HCT116 (cell line): ENCODE measurements around the gene MYRFL. TPM values are rescaled to one million over a fixed set of nuclear protein-coding genes. Genes with fewer than 3 reads are reported as not detected.

Source experiments
- ATAC-seq: fragments of 200-7000 bp; cut with Tn5 transposase; 2 replicates; pipeline ENCODE4 v1.9.1; 2020; ENCODE audit warnings: mild to moderate bottlenecking, moderate library complexity
- BruUV-seq: library from RNA; stranded (reverse); fragments of 400-500 nt; replicated peaks from 2 replicates; lab custom pipeline; 2021; lab: Mats Ljungman, UMichigan
- CTCF ChIA-PET: fragments of 300-600 bp; sonication (Branson Sonifier 250); formaldehyde crosslinking; loops from one replicate; lab custom pipeline; 2021; ENCODE audit warnings: antibody characterized with exemption; lab: Charles Lee
- POLR2A ChIA-PET: fragments of 300-600, 350-600 bp; sonication (Branson Sonifier 250); formaldehyde crosslinking; loops from one replicate; lab custom pipeline; 2021; ENCODE audit warnings: antibody characterized with exemption; lab: Charles Lee
- RAD21 ChIA-PET, 2 experiments: fragments of 300-600 bp; sonication (Branson Sonifier 250); formaldehyde crosslinking; loops; one replicate each; lab custom pipeline; 2023; ENCODE audit warnings: low total read pairs in 2 of 2; ENCODE audit not compliant: uncharacterized antibody in 2 of 2, unreplicated experiment in 2 of 2, low non-redundant PET in 1 of 2; lab: Charles Lee
- DNase-seq: peaks from one replicate; pipeline ENCODE4 v3.0.0-alpha.2; 2010; ENCODE audit warnings: low read depth, low spot score
- H2AFZ ChIP-seq: fragments of 200-600 bp; shearing (Covaris generic), sonication (generic); 2 replicates; pipeline ENCODE4 v1.6.1; 2017; ENCODE audit warnings: low read depth, mixed run types, mixed read lengths, antibody characterized with exemption, low read length; ENCODE audit not compliant: poor library complexity, severe bottlenecking
- H3K27ac ChIP-seq: 2 replicates; pipeline ENCODE4 v1.5.1; 2012; ENCODE audit warnings: low read depth, low read length
- H3K27me3 ChIP-seq: fragments of 200-600 bp; sonication (generic); 2 replicates; pipeline ENCODE4 v1.6.1; 2016; ENCODE audit warnings: mixed run types, low read length, mixed read lengths; ENCODE audit not compliant: insufficient read depth
- H3K36me3 ChIP-seq, 2 experiments: fragments of 200-500 bp in 1 of 2; fragments of 200-600 bp in 1 of 2; sonication (Bioruptor generic) in 1 of 2; sonication (generic) in 1 of 2; 2 replicates each; pipeline versions ENCODE4 v1.5.1 to v1.6.1; 2014 to 2016; ENCODE audit warnings: low read length in 2 of 2, inconsistent platforms in 1 of 2, mixed read lengths in 1 of 2, mixed run types in 1 of 2; ENCODE audit not compliant: insufficient read depth in 2 of 2, control insufficient read depth in 1 of 2
- H3K4me1 ChIP-seq, 2 experiments: fragments of 200-600 bp in 1 of 2; sonication (generic) in 1 of 2; 2 replicates each; pipeline versions ENCODE4 v1.5.1 to v1.6.1; 2012 to 2017; ENCODE audit warnings: low read length in 2 of 2, inconsistent platforms in 1 of 2, mild to moderate bottlenecking in 1 of 2, mixed read lengths in 1 of 2, mixed run types in 1 of 2, moderate library complexity in 1 of 2; ENCODE audit not compliant: insufficient read depth in 2 of 2, control insufficient read depth in 1 of 2
- H3K4me2 ChIP-seq: fragments of 200-600 bp; sonication (generic); 2 replicates; pipeline ENCODE4 v1.6.1; 2017; ENCODE audit warnings: mixed run types, low read length, mixed read lengths
- H3K4me3 ChIP-seq, 2 experiments: fragments of 200-600 bp in 1 of 2; sonication (generic) in 1 of 2; replicated peaks in 1 of 2; 2 replicates each; pipeline ENCODE4 v1.5.1; 2011 to 2016; ENCODE audit warnings: low read length in 2 of 2, control low read depth in 1 of 2, low read depth in 1 of 2, mild to moderate bottlenecking in 1 of 2, mixed read lengths in 1 of 2, mixed run types in 1 of 2
- H3K79me2 ChIP-seq: fragments of 200-600 bp; sonication (generic); 2 replicates; pipeline ENCODE4 v1.6.1; 2017; ENCODE audit warnings: mild to moderate bottlenecking, mixed run types, low read length, moderate library complexity, mixed read lengths; ENCODE audit not compliant: insufficient read depth
- H3K9ac ChIP-seq: fragments of 200-600 bp; sonication (generic); 2 replicates; pipeline ENCODE4 v1.6.1; 2016; ENCODE audit warnings: low read length, mixed read lengths
- H3K9me2 ChIP-seq: fragments of 200-600 bp; sonication (generic), shearing (Covaris generic); 2 replicates; pipeline ENCODE4 v1.6.1; 2017; ENCODE audit warnings: mixed run types, mild to moderate bottlenecking, moderate library complexity; ENCODE audit not compliant: insufficient read depth
- H3K9me3 ChIP-seq, 2 experiments: fragments of 200-500 bp in 1 of 2; fragments of 200-600 bp in 1 of 2; sonication (Bioruptor generic) in 1 of 2; sonication (generic) in 1 of 2; 2 replicates each; pipeline ENCODE4 v1.6.1; 2014 to 2017; ENCODE audit warnings: low read length in 2 of 2, mixed read lengths in 2 of 2, inconsistent platforms in 1 of 2, low read depth in 1 of 2, mild to moderate bottlenecking in 1 of 2, mixed run types in 1 of 2, moderate library complexity in 1 of 2; ENCODE audit not compliant: control insufficient read depth in 1 of 2, insufficient read depth in 1 of 2
- H4K20me1 ChIP-seq: fragments of 200-600 bp; sonication (generic), shearing (Covaris generic); 2 replicates; pipeline ENCODE4 v1.6.1; 2017; ENCODE audit warnings: mixed run types, mild to moderate bottlenecking, moderate library complexity; ENCODE audit not compliant: insufficient read depth
- ATF3 ChIP-seq: IDR thresholded peaks from 2 replicates; pipeline ENCODE4 v1.6.1; 2012
- CBX3 ChIP-seq: IDR thresholded peaks from 2 replicates; pipeline ENCODE4 v1.6.1; 2012; ENCODE audit warnings: low read depth
- CEBPB ChIP-seq: IDR thresholded peaks from 2 replicates; pipeline ENCODE4 v1.6.1; 2012; ENCODE audit warnings: low read depth
- CTCF ChIP-seq, 3 experiments: fragments of 200-600 bp in 1 of 3; sonication (generic) in 1 of 3; IDR thresholded peaks in 2 of 3; conservative IDR thresholded peaks in 1 of 3; 2 replicates each; pipeline ENCODE4 v1.5.1; 2012 to 2017; ENCODE audit warnings: low read depth in 2 of 3, low read length in 2 of 3, antibody characterized with exemption in 1 of 3, borderline replicate concordance in 1 of 3, control low read depth in 1 of 3, mild to moderate bottlenecking in 1 of 3, mixed read lengths in 1 of 3, mixed run types in 1 of 3, moderate library complexity in 1 of 3; ENCODE audit not compliant: insufficient read depth in 1 of 3
- ELF1 ChIP-seq: IDR thresholded peaks from 2 replicates; pipeline ENCODE4 v1.6.1; 2012; ENCODE audit warnings: low read depth, borderline replicate concordance
- EZH2 ChIP-seq: fragments of 200-600 bp; sonication (generic); IDR thresholded peaks from 2 replicates; pipeline ENCODE4 v1.6.1; 2017; ENCODE audit warnings: antibody characterized with exemption, mixed run types
- EZH2phosphoT487 ChIP-seq: fragments of 200-600 bp; IDR thresholded peaks from 2 replicates; pipeline ENCODE4 v1.6.1; 2018; ENCODE audit warnings: antibody characterized with exemption, borderline replicate concordance
- FOSL1 ChIP-seq: IDR thresholded peaks from 2 replicates; pipeline ENCODE4 v1.6.1; 2012; ENCODE audit warnings: low read depth
- MAX ChIP-seq: IDR thresholded peaks from 2 replicates; pipeline ENCODE4 v1.6.1; 2012
- POLR2A ChIP-seq: IDR thresholded peaks from 2 replicates; pipeline ENCODE4 v1.7.0; 2011; ENCODE audit warnings: borderline replicate concordance; ENCODE audit not compliant: insufficient read depth, insufficient read length; ENCODE audit errors: extremely low read depth
- RAD21 ChIP-seq: IDR thresholded peaks from 2 replicates; pipeline ENCODE4 v1.6.1; 2012; ENCODE audit warnings: low read depth, mild to moderate bottlenecking
- SIN3A ChIP-seq: IDR thresholded peaks from 2 replicates; pipeline ENCODE4 v1.6.1; 2012; ENCODE audit warnings: low read depth
- SP1 ChIP-seq: IDR thresholded peaks from 2 replicates; pipeline ENCODE4 v1.6.1; 2012; ENCODE audit warnings: low read depth
- TCF7L2 ChIP-seq: IDR thresholded peaks from 2 replicates; pipeline ENCODE4 v1.7.0; 2011; ENCODE audit warnings: borderline replicate concordance, inconsistent platforms; ENCODE audit not compliant: insufficient read depth, insufficient read length; ENCODE audit errors: extremely low read depth
- YY1 ChIP-seq: IDR thresholded peaks from 2 replicates; pipeline ENCODE4 v1.6.1; 2011; ENCODE audit warnings: low read length, low read depth, moderate library complexity, mild to moderate bottlenecking; ENCODE audit not compliant: insufficient replicate concordance; ENCODE audit errors: extremely low read depth
- ZBTB33 ChIP-seq: IDR thresholded peaks from 2 replicates; pipeline ENCODE4 v1.6.1; 2011; ENCODE audit warnings: mild to moderate bottlenecking, low read length, moderate library complexity; ENCODE audit not compliant: insufficient replicate concordance; ENCODE audit errors: extremely low read depth
- ZFX ChIP-seq: fragments of 450-650 bp; IDR thresholded peaks from 2 replicates; pipeline ENCODE4 v1.6.1; 2017
- intact Hi-C: fragments of 100-400 bp; cut with micrococcal nuclease; formaldehyde crosslinking; loops from 2 replicates; pipeline ENCODE4 v1.10.0; 2022
- total RNA-seq: library from RNA; stranded (reverse); gene quantifications from one replicate; pipeline ENCODE4 v1.2.1, GENCODE V29; 2021; ENCODE audit not compliant: unreplicated experiment

The MYRFL gene
- total RNA-seq, 1 experiment from 2014 or later: 0.30 TPM

GRCh38 chr12:69885658-69886057, 60.6 kb downstream of the MYRFL start:
- Histone ChIP-seq H3K4me1 (no peaks in the 10 kb centered on the region), H3K27me3 (no peaks in the 10 kb centered on the region), H3K79me2 (no peaks in the 10 kb centered on the region), H3K9me2 (no peaks in the 10 kb centered on the region), H4K20me1 (no peaks in the 10 kb centered on the region), H3K9me3 (no peaks in the 10 kb centered on the region), H3K9ac (no peak overlapping the region), H3K4me2 (no peak overlapping the region), H3K4me3 (no peak overlapping the region), H3K27ac (no peak overlapping the region), H2AFZ (no peak overlapping the region), H3K36me3 (no peaks in the 10 kb centered on the region)
- POLR2A ChIA-PET: no interaction called here
- ATAC-seq (no peak), DNase-seq (no peak)
- intact Hi-C loops: no loop called here
- TF ChIP-seq CEBPB (no peak), EZH2phosphoT487 (no peak), SIN3A (no peak), FOSL1 (no peak)
- CTCF ChIA-PET: interaction anchor here (0.9 to 1.4 kb wide), 2 partner anchors 15 to 691 kb away, joined by 3 to 5 read pairs; no protein-coding TSS in a partner anchor
- RAD21 ChIA-PET: no interaction called here
- no TSS peak for BruUV-seq

- Histone ChIP-seq H3K9me2 (no peaks in the 10 kb centered on the region), H3K79me2 (no peaks in the 10 kb centered on the region), H3K4me3 (no peak overlapping the region), H3K4me1 (no peaks in the 10 kb centered on the region), H3K27ac (no peak overlapping the region), H3K9ac (no peak overlapping the region), H2AFZ (no peak overlapping the region), H3K27me3 (no peaks in the 10 kb centered on the region), H3K4me2 (no peak overlapping the region), H3K36me3 (no peaks in the 10 kb centered on the region), H4K20me1 (no peaks in the 10 kb centered on the region), H3K9me3 (no peaks in the 10 kb centered on the region)
- TF ChIP-seq CEBPB: no peak
- no peak for TF ChIP-seq POLR2A
- TF ChIP-seq EZH2: no peak
- TF ChIP-seq YY1: no peak
- no peak for TF ChIP-seq TCF7L2
- TF ChIP-seq ELF1: no peak
- TF ChIP-seq CTCF (IDR thresholded peaks at IDR 0.05 in 2 of 3, conservative IDR thresholded peaks at IDR 0.05 in 1 of 3; ENCODE audit: borderline replicate concordance in 1 of 3, insufficient read depth in 1 of 3, low read depth in 2 of 3, low read length in 2 of 3): no peak
- no peak for TF ChIP-seq ZFX
- TF ChIP-seq MAX: no peak
- no peak for TF ChIP-seq FOSL1
- no peak for TF ChIP-seq CBX3
- no peak for TF ChIP-seq RAD21
- no peak for TF ChIP-seq SP1
- TF ChIP-seq EZH2phosphoT487: no peak
- no peak for TF ChIP-seq ZBTB33
- TF ChIP-seq ATF3: no peak
- intact Hi-C loops: no loop called here
- POLR2A ChIA-PET: no interaction called here
- CTCF ChIA-PET: no interaction called here
- DNase-seq (no peak), ATAC-seq (no peak)
- RAD21 ChIA-PET: no interaction called here
- no TSS peak for BruUV-seq
These were observed 61.1 kb downstream of the MYRFL start for GRCh38 chr12:69886109-69886508.
